Caki2 (cell line): ENCODE measurements around the gene ZNF69. TPM values are rescaled to one million over a fixed set of nuclear protein-coding genes. Genes with fewer than 3 reads are reported as not detected.
"Not testable (repeated sequence)": the region's sequence is repeated elsewhere in the genome, so short reads cannot be mapped to it uniquely, and the experiment has no call there.

Source experiments
- DNase-seq: peaks from one replicate; pipeline ENCODE4 v3.0.0-alpha.2; 2015; ENCODE audit warnings: low read depth
- in situ Hi-C: cut with HindIII; loops from 2 replicates; pipeline ENCODE4 v1.10.0; 2016; ENCODE audit warnings: low sequenced_read_pairs, low pct_unique_long_range_greater_than_20kb, mixed read lengths
- total RNA-seq: library from RNA; depleted of rRNA; stranded (reverse); fragments of >200 nt; shearing (Covaris generic); gene quantifications from 2 replicates; pipeline ENCODE4 v1.2.3, GENCODE V29; 2014; ENCODE audit warnings: low replicate concordance

The ZNF69 gene
- total RNA-seq, 1 experiment from 2014 or later = 14.0 TPM

- in situ Hi-C loops = no loop called here
- no peak for DNase-seq
Measured at GRCh38 chr19:11882606-11883005, 5.0 kb upstream of the ZNF69 start.

GRCh38 chr19:11887234-11887610, 360 bp upstream of the ZNF69 start:
- in situ Hi-C loops = no loop called here
- DNase-seq = no peak

GRCh38 chr19:11889901-11890300, 2.3 kb downstream of the ZNF69 start:
- in situ Hi-C loops, DNase-seq: not testable (repeated sequence)

- no peak for DNase-seq
- in situ Hi-C loops = no loop called here
Measured at GRCh38 chr19:11890634-11891033, 3.1 kb downstream of the ZNF69 start.

GRCh38 chr19:11894851-11895250, 7.3 kb downstream of the ZNF69 start:
- DNase-seq = no peak
- in situ Hi-C loops = no loop called here

- in situ Hi-C loops = no loop called here
- no peak for DNase-seq
Measured at GRCh38 chr19:11902228-11902627, 14.6 kb downstream of the ZNF69 start.

- DNase-seq = no peak
- in situ Hi-C loops = no loop called here
Measured at GRCh38 chr19:11905928-11906327, 18.3 kb downstream of the ZNF69 start.

- DNase-seq, in situ Hi-C loops: not testable (repeated sequence)
Measured at GRCh38 chr19:11911937-11912336, 24.4 kb downstream of the ZNF69 start.

GRCh38 chr19:11914417-11915051, 27.0 kb downstream of the ZNF69 start:
- in situ Hi-C loops, DNase-seq: not testable (repeated sequence)

GRCh38 chr19:11921852-11922495, 34.4 kb downstream of the ZNF69 start:
- no peak for DNase-seq
- in situ Hi-C loops = no loop called here

- in situ Hi-C loops = no loop called here
- peak; percentile 93 for DNase-seq
Measured at GRCh38 chr19:11924886-11925650, 37.5 kb downstream of the ZNF69 start, which contains the start of gene ZNF700. TSS of gene ZNF700 (plus strand) at chr19:11925107. CDS start at chr19:11925211, 104 bp downstream.

GRCh38 chr19:11925651-11926187, 38.1 kb downstream of the ZNF69 start:
- DNase-seq, in situ Hi-C loops: not testable (repeated sequence)

GRCh38 chr19:11927227-11927626, 39.6 kb downstream of the ZNF69 start:
- in situ Hi-C loops = no loop called here
- DNase-seq = no peak

- no peak for DNase-seq
- in situ Hi-C loops = no loop called here
Measured at GRCh38 chr19:11931051-11931450, 43.5 kb downstream of the ZNF69 start.

GRCh38 chr19:11931513-11931912, 43.9 kb downstream of the ZNF69 start:
- DNase-seq = no peak
- in situ Hi-C loops = no loop called here

GRCh38 chr19:11935829-11936228, 48.2 kb downstream of the ZNF69 start:
- DNase-seq, in situ Hi-C loops: not testable (repeated sequence)

GRCh38 chr19:11938383-11938782, 50.8 kb downstream of the ZNF69 start:
- in situ Hi-C loops, DNase-seq: not testable (repeated sequence)

GRCh38 chr19:11941361-11941887, 53.8 kb downstream of the ZNF69 start:
- in situ Hi-C loops, DNase-seq: not testable (repeated sequence)
